Measurements from ENCODE around the gene KRTAP3-2.

- TF ChIP-seq, protein P1, sequence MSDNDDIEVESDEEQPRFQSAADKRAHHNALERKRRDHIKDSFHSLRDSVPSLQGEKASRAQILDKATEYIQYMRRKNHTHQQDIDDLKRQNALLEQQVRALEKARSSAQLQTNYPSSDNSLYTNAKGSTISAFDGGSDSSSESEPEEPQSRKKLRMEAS (IDR thresholded peaks at IDR 0.05; ENCODE audit: low read depth, low read length) = no peak
- TF ChIP-seq CTCF (IDR thresholded peaks at IDR 0.05; ENCODE audit: low read depth, low read length) (no peak), POLR2A (IDR thresholded peaks at IDR 0.05; ENCODE audit: extremely low read depth, insufficient read length) (no peak)
These were observed 45.8 kb downstream of the KRTAP3-2 start for GRCh38 chr17:40953881-40954280.

All from NB4 (cell line).